HCT116 (cell line): ENCODE measurements around the gene SNX15. TPM values are rescaled to one million over a fixed set of nuclear protein-coding genes. Genes with fewer than 3 reads are reported as not detected.
A peak's percentile ranks its signal among the peaks of the same experiment; 100 is the strongest.

ENCODE experiments used
- ATAC-seq: fragments of 200-7000 bp; cut with Tn5 transposase; 2 replicates; pipeline ENCODE4 v1.9.1; 2020; ENCODE audit warnings: mild to moderate bottlenecking, moderate library complexity
- BruUV-seq: library from RNA; stranded (reverse); fragments of 400-500 nt; replicated peaks from 2 replicates; lab custom pipeline; 2021; lab: Mats Ljungman, UMichigan
- CTCF ChIA-PET: fragments of 300-600 bp; sonication (Branson Sonifier 250); formaldehyde crosslinking; loops from one replicate; lab custom pipeline; 2021; ENCODE audit warnings: antibody characterized with exemption; lab: Charles Lee
- POLR2A ChIA-PET: fragments of 300-600, 350-600 bp; sonication (Branson Sonifier 250); formaldehyde crosslinking; loops from one replicate; lab custom pipeline; 2021; ENCODE audit warnings: antibody characterized with exemption; lab: Charles Lee
- RAD21 ChIA-PET, 2 experiments: fragments of 300-600 bp; sonication (Branson Sonifier 250); formaldehyde crosslinking; loops; one replicate each; lab custom pipeline; 2023; ENCODE audit warnings: low total read pairs in 2 of 2; ENCODE audit not compliant: uncharacterized antibody in 2 of 2, unreplicated experiment in 2 of 2, low non-redundant PET in 1 of 2; lab: Charles Lee
- DNase-seq: peaks from one replicate; pipeline ENCODE4 v3.0.0-alpha.2; 2010; ENCODE audit warnings: low read depth, low spot score
- H2AFZ ChIP-seq: fragments of 200-600 bp; shearing (Covaris generic), sonication (generic); 2 replicates; pipeline ENCODE4 v1.6.1; 2017; ENCODE audit warnings: low read depth, mixed run types, mixed read lengths, antibody characterized with exemption, low read length; ENCODE audit not compliant: poor library complexity, severe bottlenecking
- H3K27ac ChIP-seq: 2 replicates; pipeline ENCODE4 v1.5.1; 2012; ENCODE audit warnings: low read depth, low read length
- H3K27me3 ChIP-seq: fragments of 200-600 bp; sonication (generic); 2 replicates; pipeline ENCODE4 v1.6.1; 2016; ENCODE audit warnings: mixed run types, low read length, mixed read lengths; ENCODE audit not compliant: insufficient read depth
- H3K36me3 ChIP-seq, 2 experiments: fragments of 200-500 bp in 1 of 2; fragments of 200-600 bp in 1 of 2; sonication (Bioruptor generic) in 1 of 2; sonication (generic) in 1 of 2; 2 replicates each; pipeline versions ENCODE4 v1.5.1 to v1.6.1; 2014 to 2016; ENCODE audit warnings: low read length in 2 of 2, inconsistent platforms in 1 of 2, mixed read lengths in 1 of 2, mixed run types in 1 of 2; ENCODE audit not compliant: insufficient read depth in 2 of 2, control insufficient read depth in 1 of 2
- H3K4me1 ChIP-seq, 2 experiments: fragments of 200-600 bp in 1 of 2; sonication (generic) in 1 of 2; 2 replicates each; pipeline versions ENCODE4 v1.5.1 to v1.6.1; 2012 to 2017; ENCODE audit warnings: low read length in 2 of 2, inconsistent platforms in 1 of 2, mild to moderate bottlenecking in 1 of 2, mixed read lengths in 1 of 2, mixed run types in 1 of 2, moderate library complexity in 1 of 2; ENCODE audit not compliant: insufficient read depth in 2 of 2, control insufficient read depth in 1 of 2
- H3K4me2 ChIP-seq: fragments of 200-600 bp; sonication (generic); 2 replicates; pipeline ENCODE4 v1.6.1; 2017; ENCODE audit warnings: mixed run types, low read length, mixed read lengths
- H3K4me3 ChIP-seq, 2 experiments: fragments of 200-600 bp in 1 of 2; sonication (generic) in 1 of 2; replicated peaks in 1 of 2; 2 replicates each; pipeline ENCODE4 v1.5.1; 2011 to 2016; ENCODE audit warnings: low read length in 2 of 2, control low read depth in 1 of 2, low read depth in 1 of 2, mild to moderate bottlenecking in 1 of 2, mixed read lengths in 1 of 2, mixed run types in 1 of 2
- H3K79me2 ChIP-seq: fragments of 200-600 bp; sonication (generic); 2 replicates; pipeline ENCODE4 v1.6.1; 2017; ENCODE audit warnings: mild to moderate bottlenecking, mixed run types, low read length, moderate library complexity, mixed read lengths; ENCODE audit not compliant: insufficient read depth
- H3K9ac ChIP-seq: fragments of 200-600 bp; sonication (generic); 2 replicates; pipeline ENCODE4 v1.6.1; 2016; ENCODE audit warnings: low read length, mixed read lengths
- H3K9me2 ChIP-seq: fragments of 200-600 bp; sonication (generic), shearing (Covaris generic); 2 replicates; pipeline ENCODE4 v1.6.1; 2017; ENCODE audit warnings: mixed run types, mild to moderate bottlenecking, moderate library complexity; ENCODE audit not compliant: insufficient read depth
- H3K9me3 ChIP-seq, 2 experiments: fragments of 200-500 bp in 1 of 2; fragments of 200-600 bp in 1 of 2; sonication (Bioruptor generic) in 1 of 2; sonication (generic) in 1 of 2; 2 replicates each; pipeline ENCODE4 v1.6.1; 2014 to 2017; ENCODE audit warnings: low read length in 2 of 2, mixed read lengths in 2 of 2, inconsistent platforms in 1 of 2, low read depth in 1 of 2, mild to moderate bottlenecking in 1 of 2, mixed run types in 1 of 2, moderate library complexity in 1 of 2; ENCODE audit not compliant: control insufficient read depth in 1 of 2, insufficient read depth in 1 of 2
- H4K20me1 ChIP-seq: fragments of 200-600 bp; sonication (generic), shearing (Covaris generic); 2 replicates; pipeline ENCODE4 v1.6.1; 2017; ENCODE audit warnings: mixed run types, mild to moderate bottlenecking, moderate library complexity; ENCODE audit not compliant: insufficient read depth
- EGR1 ChIP-seq: IDR thresholded peaks from 2 replicates; pipeline ENCODE4 v1.6.1; 2012; ENCODE audit warnings: low read depth
- POLR2AphosphoS5 ChIP-seq: IDR thresholded peaks from 2 replicates; pipeline ENCODE4 v1.6.1; 2011; ENCODE audit warnings: mild to moderate bottlenecking, low read depth, low read length, moderate library complexity
- SP1 ChIP-seq: IDR thresholded peaks from 2 replicates; pipeline ENCODE4 v1.6.1; 2012; ENCODE audit warnings: low read depth
- intact Hi-C: fragments of 100-400 bp; cut with micrococcal nuclease; formaldehyde crosslinking; loops from 2 replicates; pipeline ENCODE4 v1.10.0; 2022
- total RNA-seq: library from RNA; stranded (reverse); gene quantifications from one replicate; pipeline ENCODE4 v1.2.1, GENCODE V29; 2021; ENCODE audit not compliant: unreplicated experiment
- TF ChIP-seq, protein P1 (sequence below), 3 experiments: fragments of 200-600 bp in 1 of 3; sonication (generic) in 1 of 3; IDR thresholded peaks in 2 of 3; conservative IDR thresholded peaks in 1 of 3; 2 replicates each; pipeline ENCODE4 v1.5.1; 2012 to 2017; ENCODE audit warnings: low read depth in 2 of 3, low read length in 2 of 3, antibody characterized with exemption in 1 of 3, borderline replicate concordance in 1 of 3, control low read depth in 1 of 3, mild to moderate bottlenecking in 1 of 3, mixed read lengths in 1 of 3, mixed run types in 1 of 3, moderate library complexity in 1 of 3; ENCODE audit not compliant: insufficient read depth in 1 of 3
- TF ChIP-seq, protein P2 (sequence below): IDR thresholded peaks from 2 replicates; pipeline ENCODE4 v1.6.1; 2012
- TF ChIP-seq, protein P3 (sequence below): IDR thresholded peaks from 2 replicates; pipeline ENCODE4 v1.6.1; 2012

The SNX15 gene
- total RNA-seq, 1 experiment from 2014 or later = 16.8 TPM

DNA sequence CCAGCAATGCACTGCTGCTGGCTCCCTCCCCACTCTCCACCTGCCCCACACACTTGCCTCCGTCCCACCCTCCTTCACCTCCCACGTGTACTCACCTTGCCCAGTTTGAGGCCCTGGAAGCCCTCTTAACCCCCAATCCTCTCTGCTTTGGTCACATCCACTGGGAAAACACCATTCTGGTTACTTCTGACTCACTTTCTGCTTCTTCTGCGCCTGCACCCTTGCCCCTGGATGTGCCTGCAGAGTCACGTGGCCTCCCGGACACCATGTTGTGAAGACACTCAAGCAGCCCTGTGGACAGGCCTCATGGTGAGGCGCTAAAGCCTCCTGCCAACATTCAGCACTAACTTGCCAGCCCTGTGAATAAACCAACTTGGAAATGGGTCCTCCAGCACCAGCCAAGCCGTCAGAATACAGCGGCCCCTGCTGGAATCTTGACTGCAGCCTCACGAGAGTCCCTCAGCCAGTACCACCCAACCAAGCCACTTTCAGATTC lies 33.7 kb downstream of the SNX15 start:
- TF ChIP-seq, protein P1, sequence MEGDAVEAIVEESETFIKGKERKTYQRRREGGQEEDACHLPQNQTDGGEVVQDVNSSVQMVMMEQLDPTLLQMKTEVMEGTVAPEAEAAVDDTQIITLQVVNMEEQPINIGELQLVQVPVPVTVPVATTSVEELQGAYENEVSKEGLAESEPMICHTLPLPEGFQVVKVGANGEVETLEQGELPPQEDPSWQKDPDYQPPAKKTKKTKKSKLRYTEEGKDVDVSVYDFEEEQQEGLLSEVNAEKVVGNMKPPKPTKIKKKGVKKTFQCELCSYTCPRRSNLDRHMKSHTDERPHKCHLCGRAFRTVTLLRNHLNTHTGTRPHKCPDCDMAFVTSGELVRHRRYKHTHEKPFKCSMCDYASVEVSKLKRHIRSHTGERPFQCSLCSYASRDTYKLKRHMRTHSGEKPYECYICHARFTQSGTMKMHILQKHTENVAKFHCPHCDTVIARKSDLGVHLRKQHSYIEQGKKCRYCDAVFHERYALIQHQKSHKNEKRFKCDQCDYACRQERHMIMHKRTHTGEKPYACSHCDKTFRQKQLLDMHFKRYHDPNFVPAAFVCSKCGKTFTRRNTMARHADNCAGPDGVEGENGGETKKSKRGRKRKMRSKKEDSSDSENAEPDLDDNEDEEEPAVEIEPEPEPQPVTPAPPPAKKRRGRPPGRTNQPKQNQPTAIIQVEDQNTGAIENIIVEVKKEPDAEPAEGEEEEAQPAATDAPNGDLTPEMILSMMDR (IDR thresholded peaks at IDR 0.05 in 2 of 3, conservative IDR thresholded peaks at IDR 0.05 in 1 of 3; ENCODE audit: borderline replicate concordance in 1 of 3, insufficient read depth in 1 of 3, low read depth in 2 of 3, low read length in 2 of 3) = peak in 1 of 3 experiments; percentile 7; a peak in 1 of 6 replicates
- TF ChIP-seq EGR1 = no peak
- POLR2A ChIA-PET = no interaction called here
- no peaks in the 10 kb centered on the region for H3K36me3 ChIP-seq
- no peaks in the 10 kb centered on the region for H3K27me3 ChIP-seq
- BruUV-seq = no TSS peak
- CTCF ChIA-PET = interaction anchor here (0.6 kb wide), 1 partner anchor 59 kb away, joined by 3 read pairs; no protein-coding TSS in a partner anchor
- H3K79me2 ChIP-seq = no peaks in the 10 kb centered on the region
- H3K9me3 ChIP-seq = no peaks in the 10 kb centered on the region
- no peaks in the 10 kb centered on the region for H4K20me1 ChIP-seq
- intact Hi-C loops = no loop called here
- no peak overlapping the region for H2AFZ ChIP-seq
- RAD21 ChIA-PET = no interaction called here
- H3K4me1 ChIP-seq = no peaks in the 10 kb centered on the region
- no peak overlapping the region for H3K9ac ChIP-seq
- ATAC-seq = peak; percentile 31; the same call in 1 of the 2 replicates
- no peak for DNase-seq
- no peak overlapping the region for H3K27ac ChIP-seq
- no peak overlapping the region for H3K4me2 ChIP-seq
- H3K4me3 ChIP-seq = no peak overlapping the region
- H3K9me2 ChIP-seq = no peaks in the 10 kb centered on the region

DNA sequence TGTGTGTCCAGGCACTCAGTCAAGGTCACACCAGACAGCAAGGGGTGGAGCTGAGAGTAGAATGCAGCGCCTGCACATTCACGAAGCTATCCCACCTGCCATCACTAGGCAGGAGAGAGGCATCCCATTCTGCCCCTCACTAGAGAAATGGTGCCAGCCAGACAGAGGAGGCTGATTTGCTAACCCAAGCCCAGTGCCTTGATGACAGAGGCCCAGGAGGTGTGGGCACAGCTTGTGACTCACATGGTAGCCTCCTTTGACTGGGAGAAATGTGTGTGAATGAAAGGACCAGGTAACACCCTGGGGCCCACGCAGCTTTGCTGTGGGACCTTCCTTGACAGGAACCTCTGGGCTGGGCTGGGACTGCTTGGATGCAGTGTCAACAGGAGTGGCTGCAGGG lies 36.3 kb downstream of the SNX15 start:
- DNase-seq (no peak), ATAC-seq (no peak)
- TF ChIP-seq, protein P2, sequence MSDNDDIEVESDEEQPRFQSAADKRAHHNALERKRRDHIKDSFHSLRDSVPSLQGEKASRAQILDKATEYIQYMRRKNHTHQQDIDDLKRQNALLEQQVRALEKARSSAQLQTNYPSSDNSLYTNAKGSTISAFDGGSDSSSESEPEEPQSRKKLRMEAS = no peak
- TF ChIP-seq POLR2AphosphoS5 = no peak
- TF ChIP-seq, protein P3, sequence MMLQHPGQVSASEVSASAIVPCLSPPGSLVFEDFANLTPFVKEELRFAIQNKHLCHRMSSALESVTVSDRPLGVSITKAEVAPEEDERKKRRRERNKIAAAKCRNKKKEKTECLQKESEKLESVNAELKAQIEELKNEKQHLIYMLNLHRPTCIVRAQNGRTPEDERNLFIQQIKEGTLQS = no peak
- no peak for TF ChIP-seq SP1
- Histone ChIP-seq H3K79me2 (no peaks in the 10 kb centered on the region), H3K27ac (no peak overlapping the region), H3K4me3 (no peak overlapping the region), H2AFZ (no peak overlapping the region), H3K9me2 (no peaks in the 10 kb centered on the region), H3K4me1 (no peaks in the 10 kb centered on the region), H3K36me3 (no peaks in the 10 kb centered on the region), H4K20me1 (no peaks in the 10 kb centered on the region), H3K9ac (no peak overlapping the region), H3K9me3 (no peaks in the 10 kb centered on the region), H3K27me3 (no peaks in the 10 kb centered on the region), H3K4me2 (no peak overlapping the region)
- BruUV-seq = no TSS peak
- POLR2A ChIA-PET = interaction anchor here (0.6 kb wide), 1 partner anchor 48 kb away, joined by 3 read pairs; the partner anchor contains the start of gene TM7SF2
- RAD21 ChIA-PET = no interaction called here
- CTCF ChIA-PET = interaction anchor here (1.3 kb wide), 1 partner anchor 49 kb away, joined by 3 read pairs; the partner anchor contains the start of gene ARL2
- intact Hi-C loops = no loop called here
